Endothelial cell of umbilical vein (primary cell): ENCODE results near the gene ARHGEF25. TPM values are rescaled to one million over a fixed set of nuclear protein-coding genes. Genes with fewer than 3 reads are reported as not detected.

Experiments
- BruUV-seq: library from RNA; stranded (reverse); fragments of 400-500 nt; replicated peaks from 2 replicates; lab custom pipeline; 2021; lab: Mats Ljungman, UMichigan
- CTCF ChIA-PET: fragments of 300-600, 350-600 bp; sonication (Branson Sonifier 250); formaldehyde crosslinking; loops from one replicate; lab custom pipeline; 2021; ENCODE audit warnings: antibody characterized with exemption, inconsistent platforms; lab: Charles Lee
- POLR2A ChIA-PET: fragments of 300-600, 350-600 bp; sonication (Branson Sonifier 250); formaldehyde crosslinking; loops from one replicate; lab custom pipeline; 2021; ENCODE audit warnings: antibody characterized with exemption, inconsistent platforms; lab: Charles Lee
- DNase-seq: peaks from one replicate; pipeline ENCODE4 v3.0.0-alpha.2; 2011; ENCODE audit warnings: low read depth, low spot score
- FAIRE-seq: peaks from 2 replicates; lab custom pipeline; 2011; peaks lifted over from hg19 to GRCh38; lab: Jason Lieb, UNC
- H2AFZ ChIP-seq: 2 replicates; pipeline ENCODE4 v1.6.0; 2012; ENCODE audit warnings: low read depth, low read length, control low read depth, inconsistent platforms
- H3K27ac ChIP-seq: 2 replicates; pipeline ENCODE4 v1.5.1; 2011; ENCODE audit warnings: low read depth, mild to moderate bottlenecking, control low read depth, low read length, moderate library complexity; ENCODE audit not compliant: insufficient read depth
- H3K27me3 ChIP-seq, 2 experiments: 2 replicates each; pipeline versions ENCODE4 v1.6.0 to v1.6.1; 2011; ENCODE audit warnings: low read length in 2 of 2, mixed read lengths in 1 of 2; ENCODE audit not compliant: control insufficient read depth in 2 of 2, insufficient read depth in 2 of 2
- H3K36me3 ChIP-seq, 2 experiments: 2 replicates in 1 of 2; 3 replicates in 1 of 2; pipeline ENCODE4 v1.5.1; 2011; ENCODE audit warnings: low read length in 2 of 2, mild to moderate bottlenecking in 1 of 2, moderate library complexity in 1 of 2; ENCODE audit not compliant: control insufficient read depth in 2 of 2, insufficient read depth in 2 of 2; ENCODE audit errors: extremely low read depth in 1 of 2
- H3K4me1 ChIP-seq: 3 replicates; pipeline ENCODE4 v1.5.1; 2011; ENCODE audit warnings: mild to moderate bottlenecking, low read length; ENCODE audit not compliant: control insufficient read depth, insufficient read depth; ENCODE audit errors: extremely low read depth
- H3K4me2 ChIP-seq: 2 replicates; pipeline ENCODE4 v1.6.1; 2011; ENCODE audit warnings: low read length, control low read depth, mixed read lengths; ENCODE audit not compliant: insufficient read depth
- H3K4me3 ChIP-seq, 3 experiments: fragments of 200-600 bp in 1 of 3; sonication (generic), shearing (Covaris generic) in 1 of 3; replicated peaks in 1 of 3; 2 replicates each; pipeline ENCODE4 v1.5.1; 2011 to 2016; ENCODE audit warnings: control low read depth in 3 of 3, low read length in 3 of 3, mild to moderate bottlenecking in 2 of 3, inconsistent platforms in 1 of 3, low read depth in 1 of 3, moderate library complexity in 1 of 3; ENCODE audit not compliant: insufficient read depth in 1 of 3
- H3K79me2 ChIP-seq: 2 replicates; pipeline ENCODE4 v1.6.0; 2012; ENCODE audit warnings: low read length, inconsistent platforms; ENCODE audit not compliant: control insufficient read depth, insufficient read depth
- H3K9ac ChIP-seq: replicated peaks from 2 replicates; pipeline ENCODE3; 2011; ENCODE audit warnings: low read length, control low read depth; ENCODE audit not compliant: insufficient read depth; ENCODE audit errors: extremely low read depth
- H3K9me1 ChIP-seq: replicated peaks from 3 replicates; pipeline ENCODE4 v1.6.0; 2011; ENCODE audit warnings: mild to moderate bottlenecking, low read length; ENCODE audit not compliant: control insufficient read depth, insufficient read depth; ENCODE audit errors: extremely low read depth
- H3K9me3 ChIP-seq: replicated peaks from 2 replicates; pipeline ENCODE4 v1.5.1; 2012; ENCODE audit warnings: low read length, inconsistent platforms; ENCODE audit not compliant: control insufficient read depth, insufficient read depth
- H4K20me1 ChIP-seq: replicated peaks from 2 replicates; pipeline ENCODE3; 2011; ENCODE audit warnings: mild to moderate bottlenecking, low read length; ENCODE audit not compliant: control insufficient read depth, insufficient read depth; ENCODE audit errors: extremely low read depth
- EZH2 ChIP-seq: IDR thresholded peaks from 2 replicates; pipeline ENCODE4 v1.6.1; 2012; ENCODE audit warnings: borderline replicate concordance, low read depth, mild to moderate bottlenecking, moderate library complexity, low read length, inconsistent platforms; ENCODE audit not compliant: severe bottlenecking
- FOS ChIP-seq: IDR thresholded peaks from 2 replicates; pipeline ENCODE4 v1.6.1; 2011; ENCODE audit warnings: mild to moderate bottlenecking, low read length, moderate library complexity, borderline replicate concordance; ENCODE audit not compliant: insufficient read depth
- GATA2 ChIP-seq: IDR thresholded peaks from 2 replicates; pipeline ENCODE4 v1.7.0; 2011; ENCODE audit warnings: low read depth, mild to moderate bottlenecking, moderate library complexity, mixed read lengths, low read length; ENCODE audit not compliant: insufficient read length, insufficient read depth
- JUN ChIP-seq: IDR thresholded peaks from 2 replicates; pipeline ENCODE4 v1.6.1; 2011; ENCODE audit warnings: borderline replicate concordance, low read depth; ENCODE audit not compliant: insufficient read length, insufficient read depth
- MYC ChIP-seq: IDR thresholded peaks from one replicate; pipeline ENCODE4 v1.6.1; 2011; ENCODE audit warnings: mild to moderate bottlenecking, low read depth, low read length
- POLR2A ChIP-seq: IDR thresholded peaks from 2 replicates; pipeline ENCODE4 v1.6.1; 2012; ENCODE audit warnings: low read depth, mild to moderate bottlenecking, control low read depth, low read length
- POLR2AphosphoS5 ChIP-seq: IDR thresholded peaks from 2 replicates; pipeline ENCODE4 v1.6.1; 2012; ENCODE audit warnings: low read depth, mild to moderate bottlenecking, control low read depth, low read length, moderate library complexity; ENCODE audit not compliant: insufficient read depth
- dilution Hi-C: fragments of 300-500 bp; cut with MboI; formaldehyde crosslinking; loops from one replicate; pipeline ENCODE4 v1.15.0; 2019; ENCODE audit warnings: low sequenced_read_pairs; ENCODE audit not compliant: extremely low pct_ligation_motif_present
- intact Hi-C: fragments of 100-400 bp; cut with micrococcal nuclease; formaldehyde crosslinking; loops from one replicate; pipeline ENCODE4 v1.10.0; 2022
- polyA plus RNA-seq, 4 experiments: library from polyadenylated mRNA; depleted of rRNA in 3 of 4; stranded (reverse) in 3 of 4; unstranded in 1 of 4; fragments of >200 nt; gene quantifications; 2 replicates each; pipeline versions ENCODE4 v1.2.1 to v1.2.3, GENCODE V29; 2011 to 2012; ENCODE audit warnings: missing spikeins in 1 of 4
- total RNA-seq: library from RNA; stranded (reverse); gene quantifications from 2 replicates; pipeline ENCODE4 v1.2.3, GENCODE V29; 2021
- TF ChIP-seq, protein P1 (sequence below), 2 donors: IDR thresholded peaks; 1 replicate in 1 of 2; 2 replicates in 1 of 2; pipeline ENCODE4 v1.5.1; 2011; ENCODE audit warnings: low read length in 2 of 2, mild to moderate bottlenecking in 2 of 2, moderate library complexity in 2 of 2, control low read depth in 1 of 2, inconsistent platforms in 1 of 2, low read depth in 1 of 2; ENCODE audit not compliant: insufficient read depth in 1 of 2; ENCODE audit errors: extremely low read depth in 1 of 2
- TF ChIP-seq, protein P2 (sequence below): IDR thresholded peaks from 2 replicates; pipeline ENCODE4 v1.6.1; 2011; ENCODE audit not compliant: insufficient read depth, insufficient read length

The ARHGEF25 gene
- total and polyA plus RNA-seq, 2 donors (not counting 3 experiments of a cell fraction or from before 2014, with no cell fraction given) = 4.7 to 7.4 TPM

GRCh38 chr12:57631566-57632072 is 20.4 kb downstream of the ARHGEF25 start:
- intact Hi-C loops (no loop called here), dilution Hi-C loops (no loop called here)
- Histone ChIP-seq H3K4me2 (no peak overlapping the region), H3K36me3 (no peaks in the 10 kb centered on the region), H2AFZ (no peak overlapping the region), H3K9me1 (no peaks in the 10 kb centered on the region), H3K9ac (no peak overlapping the region), H4K20me1 (no peaks in the 10 kb centered on the region), H3K4me3 (no peak overlapping the region), H3K4me1 (no peaks in the 10 kb centered on the region), H3K79me2 (no peaks in the 10 kb centered on the region), H3K27me3 (peaks cover 35 to 52% of the 10 kb centered on the region in 2 experiments), H3K27ac (no peak overlapping the region), H3K9me3 (no peaks in the 10 kb centered on the region)
- no TSS peak for BruUV-seq
- FAIRE-seq (no peak), DNase-seq (no peak)
- CTCF ChIA-PET = interaction anchor here (6.8 kb wide), 1 partner anchor 48 kb away, joined by 126 read pairs; no protein-coding TSS in a partner anchor
- POLR2A ChIA-PET = no interaction called here
- no peak for TF ChIP-seq MYC
- no peak for TF ChIP-seq JUN
- no peak for TF ChIP-seq GATA2
- no peak for TF ChIP-seq POLR2AphosphoS5
- no peak for TF ChIP-seq POLR2A
- TF ChIP-seq, protein P1, sequence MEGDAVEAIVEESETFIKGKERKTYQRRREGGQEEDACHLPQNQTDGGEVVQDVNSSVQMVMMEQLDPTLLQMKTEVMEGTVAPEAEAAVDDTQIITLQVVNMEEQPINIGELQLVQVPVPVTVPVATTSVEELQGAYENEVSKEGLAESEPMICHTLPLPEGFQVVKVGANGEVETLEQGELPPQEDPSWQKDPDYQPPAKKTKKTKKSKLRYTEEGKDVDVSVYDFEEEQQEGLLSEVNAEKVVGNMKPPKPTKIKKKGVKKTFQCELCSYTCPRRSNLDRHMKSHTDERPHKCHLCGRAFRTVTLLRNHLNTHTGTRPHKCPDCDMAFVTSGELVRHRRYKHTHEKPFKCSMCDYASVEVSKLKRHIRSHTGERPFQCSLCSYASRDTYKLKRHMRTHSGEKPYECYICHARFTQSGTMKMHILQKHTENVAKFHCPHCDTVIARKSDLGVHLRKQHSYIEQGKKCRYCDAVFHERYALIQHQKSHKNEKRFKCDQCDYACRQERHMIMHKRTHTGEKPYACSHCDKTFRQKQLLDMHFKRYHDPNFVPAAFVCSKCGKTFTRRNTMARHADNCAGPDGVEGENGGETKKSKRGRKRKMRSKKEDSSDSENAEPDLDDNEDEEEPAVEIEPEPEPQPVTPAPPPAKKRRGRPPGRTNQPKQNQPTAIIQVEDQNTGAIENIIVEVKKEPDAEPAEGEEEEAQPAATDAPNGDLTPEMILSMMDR (IDR thresholded peaks at IDR 0.05; ENCODE audit: extremely low read depth in 1 of 2, insufficient read depth in 1 of 2, low read depth in 1 of 2, low read length in 2 of 2) = no peak
- TF ChIP-seq FOS = no peak
- no peak for TF ChIP-seq EZH2
- TF ChIP-seq, protein P2, sequence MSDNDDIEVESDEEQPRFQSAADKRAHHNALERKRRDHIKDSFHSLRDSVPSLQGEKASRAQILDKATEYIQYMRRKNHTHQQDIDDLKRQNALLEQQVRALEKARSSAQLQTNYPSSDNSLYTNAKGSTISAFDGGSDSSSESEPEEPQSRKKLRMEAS = no peak
